Measurements from ENCODE around the gene RBX1.
"Not testable (repeated sequence)": the region's sequence is repeated elsewhere in the genome, so short reads cannot be mapped to it uniquely, and the experiment has no call there.

The RBX1 gene

GRCh38 chr22:40973144-40973543 is 22.0 kb downstream of the RBX1 start:
- DNase-seq = no peak

GRCh38 chr22:40975366-40975765 is 24.2 kb downstream of the RBX1 start:
- DNase-seq = no peak

GRCh38 chr22:40976866-40977700 is 25.9 kb downstream of the RBX1 start:
- DNase-seq = no peak

GRCh38 chr22:40979198-40979597 is 28.0 kb downstream of the RBX1 start:
- no peak for DNase-seq

GRCh38 chr22:40979871-40980270 is 28.7 kb downstream of the RBX1 start:
- no peak for DNase-seq

- no peak for DNase-seq
Measured at GRCh38 chr22:40982482-40983385, 31.6 kb downstream of the RBX1 start.

- DNase-seq = no peak
Measured at GRCh38 chr22:40991298-40991697, 40.1 kb downstream of the RBX1 start.

GRCh38 chr22:40995821-40996220 is 44.6 kb downstream of the RBX1 start:
- no peak for DNase-seq

GRCh38 chr22:40997520-40997919 is 46.3 kb downstream of the RBX1 start:
- no peak for DNase-seq

GRCh38 chr22:41000040-41000565 is 48.9 kb downstream of the RBX1 start:
- DNase-seq = no peak

GRCh38 chr22:41000941-41001721 is 50.0 kb downstream of the RBX1 start:
- DNase-seq = no peak

GRCh38 chr22:41001722-41002122 is 50.5 kb downstream of the RBX1 start:
- DNase-seq = no peak

GRCh38 chr22:41002386-41002785 is 51.2 kb downstream of the RBX1 start:
- DNase-seq = not testable (repeated sequence)

- no peak for DNase-seq
Measured at GRCh38 chr22:41003066-41003465, 51.9 kb downstream of the RBX1 start.

- no peak for DNase-seq
Measured at GRCh38 chr22:41003976-41004375, 52.8 kb downstream of the RBX1 start.

GRCh38 chr22:41009222-41009948 is 58.2 kb downstream of the RBX1 start:
- DNase-seq = no peak

GRCh38 chr22:41015003-41015402 is 63.8 kb downstream of the RBX1 start:
- DNase-seq = no peak

- no peak for DNase-seq
Measured at GRCh38 chr22:41021061-41021612, 70.0 kb downstream of the RBX1 start.

GRCh38 chr22:41021613-41022454 is 70.7 kb downstream of the RBX1 start:
- peak; percentile 42 for DNase-seq

- peak; percentile 78 for DNase-seq
Measured at GRCh38 chr22:41022470-41023298, 71.5 kb downstream of the RBX1 start.

Measured in CD4-positive, alpha-beta T cell treated with Interleukin-4 for 4 hours (primary cell).